Stimulated activated CD4-positive, alpha-beta T cell treated with anti-CD3 and anti-CD28 coated beads, Interleukin-1b, Interleukin-23, amount 100 ng/mL, for 1 hour (primary cell): ENCODE data around the gene DOK1.
"Not testable (repeated sequence)": the region's sequence is repeated elsewhere in the genome, so short reads cannot be mapped to it uniquely, and the experiment has no call there.

Experiments used
- DNase-seq, 2 donors: peaks; one replicate each; pipeline ENCODE4 v3.0.0-alpha.2; 2020; ENCODE audit warnings: low read depth in 2 of 2

The DOK1 gene

DNA sequence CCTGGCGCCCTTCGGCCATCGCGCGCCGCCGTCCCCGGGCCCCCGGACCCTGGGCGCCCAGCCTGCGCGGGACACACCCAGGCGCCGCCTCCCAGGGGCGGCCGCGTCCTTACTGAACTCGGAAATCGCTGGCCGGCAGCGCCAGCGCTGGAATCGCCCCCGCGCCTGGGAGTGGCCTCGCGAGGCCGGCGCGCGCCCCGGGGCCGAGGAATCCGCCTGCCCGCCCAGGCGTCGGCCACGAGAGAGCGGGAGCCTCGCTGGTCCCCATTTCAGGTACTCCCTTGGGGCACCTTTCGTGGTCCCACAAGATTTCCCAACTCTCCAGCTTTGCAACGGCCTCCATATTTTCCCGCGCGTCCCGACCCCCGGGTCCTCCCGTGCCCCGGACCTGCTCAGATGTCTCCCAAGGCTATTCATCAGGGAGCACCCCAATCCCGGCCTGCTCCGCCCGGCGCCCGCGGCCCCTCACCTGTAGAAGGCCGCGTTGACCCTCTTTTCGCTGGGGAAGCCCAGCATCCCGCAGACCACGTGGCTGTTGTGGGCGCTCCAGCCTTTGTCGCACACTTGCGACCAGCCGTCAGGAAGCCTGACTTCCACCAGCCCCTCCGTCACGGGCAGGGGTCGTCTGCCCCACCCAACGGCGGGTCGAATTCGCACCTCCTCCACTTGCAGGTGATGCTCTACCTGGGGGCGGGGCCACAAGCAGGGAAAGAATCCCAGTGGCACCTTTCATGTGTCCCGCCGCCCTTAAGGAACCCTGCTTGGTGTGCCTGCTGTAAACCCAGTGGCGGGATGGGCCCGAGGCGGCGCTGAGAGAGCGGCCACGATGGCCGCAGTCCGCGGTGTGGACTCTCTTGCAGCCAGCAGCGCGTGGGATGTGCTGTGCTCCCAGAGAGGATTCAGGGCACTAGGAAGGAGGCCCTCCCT is 5.4 kb upstream of the DOK1 start:
- no peak for DNase-seq

DNA sequence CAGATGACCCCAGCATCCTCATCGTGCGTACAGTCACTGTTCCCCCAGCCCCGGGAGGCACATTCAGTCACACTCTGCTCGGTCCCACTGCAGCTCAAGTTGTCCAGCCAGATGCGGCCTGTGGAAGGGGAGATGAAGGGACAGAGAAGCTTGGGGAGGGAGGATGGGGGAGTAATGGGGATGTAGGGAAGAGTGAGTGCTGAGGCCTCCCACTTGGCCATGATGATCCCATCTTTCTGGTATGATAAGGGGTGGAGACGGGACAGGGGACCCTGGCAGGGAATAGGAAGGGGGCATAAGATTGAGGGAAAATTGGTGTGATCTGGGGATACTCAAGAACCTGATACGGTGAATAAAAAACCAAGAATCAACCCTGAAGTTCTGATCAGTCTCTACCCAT is 4.3 kb upstream of the DOK1 start:
- DNase-seq, result no peak

DNA sequence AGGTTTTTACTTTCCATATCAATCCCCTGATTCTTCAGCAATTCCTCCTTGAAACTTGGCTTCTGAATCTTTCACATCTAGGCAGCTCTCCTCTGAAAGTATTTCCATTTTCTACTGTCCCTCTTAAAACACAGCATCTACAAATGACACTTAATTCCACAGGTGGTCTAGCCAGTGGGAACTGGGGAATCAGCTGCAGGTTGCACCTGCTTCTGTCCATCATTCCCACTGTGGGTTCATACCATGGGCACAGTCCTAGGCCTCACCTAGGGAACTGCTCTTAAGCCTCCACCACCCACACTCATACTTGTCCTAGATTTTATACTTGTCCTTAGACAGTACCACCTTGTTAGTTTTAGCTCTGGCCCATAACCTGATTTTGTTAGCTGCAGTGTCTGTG is 3.0 kb upstream of the DOK1 start:
- DNase-seq, result no peak

DNA sequence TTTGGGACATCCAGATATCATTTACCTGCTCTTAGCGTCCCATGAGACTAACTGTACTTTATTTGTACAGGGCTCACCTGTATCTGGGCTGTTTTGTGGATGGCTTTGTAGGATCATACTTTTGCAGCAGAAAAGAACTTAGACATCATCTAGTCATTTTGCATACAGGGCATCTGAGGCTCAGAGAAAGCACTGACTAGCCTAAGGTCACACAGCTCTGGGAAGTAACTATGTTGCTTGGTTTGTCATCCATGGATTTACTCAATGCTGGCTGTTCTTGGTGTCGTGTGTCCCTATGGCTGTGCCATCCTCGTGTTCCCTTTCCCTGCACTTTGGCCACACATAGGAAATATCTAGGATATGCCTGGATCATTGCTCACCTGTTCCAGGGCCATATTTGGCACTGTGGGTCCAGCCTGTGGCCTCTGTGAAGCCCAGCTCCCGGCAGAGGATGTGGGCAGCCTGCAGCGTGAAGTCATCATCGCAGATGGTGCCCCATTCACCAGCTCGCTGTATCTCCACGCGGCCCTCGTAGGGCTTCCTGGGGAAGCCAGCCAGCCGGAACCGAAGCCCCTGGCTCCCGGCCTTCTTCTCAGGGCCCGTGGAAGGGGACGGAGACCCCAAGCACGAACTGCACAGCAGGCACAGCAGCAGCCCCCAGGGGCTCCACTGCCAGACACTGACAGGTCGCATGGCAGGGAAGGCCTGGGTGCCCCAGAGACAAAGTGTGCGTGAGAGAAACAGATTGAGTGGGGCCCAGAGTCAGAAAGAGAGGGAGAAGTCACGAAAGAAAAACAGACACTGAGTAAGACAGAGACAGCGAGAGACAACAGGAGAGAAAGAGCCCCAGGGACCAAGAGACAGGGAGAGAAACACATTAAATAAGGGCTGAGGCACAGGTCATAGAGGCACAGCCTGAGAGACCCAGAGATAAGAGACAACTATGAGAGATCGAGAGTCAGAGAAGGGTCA is 2.3 kb upstream of the DOK1 start:
- DNase-seq, result no peak

DNA sequence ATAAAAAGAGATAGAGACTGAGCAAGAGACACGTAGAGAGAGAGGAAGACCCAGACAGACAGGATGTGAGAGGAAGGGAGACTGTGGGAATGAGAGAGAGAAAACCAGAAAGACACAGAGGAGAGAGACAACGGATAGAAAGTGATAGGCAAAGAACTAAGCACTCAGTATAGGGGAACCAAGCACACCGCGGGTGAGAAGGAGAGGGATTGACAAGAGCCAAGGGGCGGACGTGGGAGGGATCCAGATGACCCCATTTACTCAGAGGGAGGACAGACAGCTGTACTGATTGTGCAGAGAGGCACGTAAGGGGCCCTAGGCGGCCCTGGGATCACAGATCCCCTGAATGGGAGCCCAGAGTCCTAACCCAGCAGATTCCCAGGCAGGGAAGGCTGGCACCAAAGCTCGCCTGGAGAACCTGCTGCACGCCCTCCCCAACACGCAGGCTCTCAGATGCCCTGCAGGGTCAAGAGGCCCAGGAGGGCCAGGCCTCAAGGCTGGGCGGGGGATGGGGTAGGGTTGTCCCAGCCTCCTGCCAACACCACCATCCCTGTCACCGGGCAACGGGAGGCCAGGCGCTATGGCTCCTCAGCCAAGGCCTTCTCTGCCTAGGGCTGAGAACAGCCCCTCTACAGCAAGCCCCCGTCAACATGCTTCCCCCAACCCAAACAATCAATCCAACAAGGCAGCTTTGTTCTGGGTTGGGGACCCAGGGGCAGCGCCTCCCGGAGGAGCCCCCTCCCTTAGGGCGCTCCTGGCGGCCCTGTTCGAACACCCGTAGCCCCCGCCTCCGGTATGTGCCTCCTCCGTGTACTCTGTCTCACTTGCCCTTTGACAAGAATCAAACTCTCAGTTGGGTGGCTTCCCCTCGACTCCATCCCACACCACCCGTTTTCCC is 1.4 kb upstream of the DOK1 start:
- no peak for DNase-seq

DNA sequence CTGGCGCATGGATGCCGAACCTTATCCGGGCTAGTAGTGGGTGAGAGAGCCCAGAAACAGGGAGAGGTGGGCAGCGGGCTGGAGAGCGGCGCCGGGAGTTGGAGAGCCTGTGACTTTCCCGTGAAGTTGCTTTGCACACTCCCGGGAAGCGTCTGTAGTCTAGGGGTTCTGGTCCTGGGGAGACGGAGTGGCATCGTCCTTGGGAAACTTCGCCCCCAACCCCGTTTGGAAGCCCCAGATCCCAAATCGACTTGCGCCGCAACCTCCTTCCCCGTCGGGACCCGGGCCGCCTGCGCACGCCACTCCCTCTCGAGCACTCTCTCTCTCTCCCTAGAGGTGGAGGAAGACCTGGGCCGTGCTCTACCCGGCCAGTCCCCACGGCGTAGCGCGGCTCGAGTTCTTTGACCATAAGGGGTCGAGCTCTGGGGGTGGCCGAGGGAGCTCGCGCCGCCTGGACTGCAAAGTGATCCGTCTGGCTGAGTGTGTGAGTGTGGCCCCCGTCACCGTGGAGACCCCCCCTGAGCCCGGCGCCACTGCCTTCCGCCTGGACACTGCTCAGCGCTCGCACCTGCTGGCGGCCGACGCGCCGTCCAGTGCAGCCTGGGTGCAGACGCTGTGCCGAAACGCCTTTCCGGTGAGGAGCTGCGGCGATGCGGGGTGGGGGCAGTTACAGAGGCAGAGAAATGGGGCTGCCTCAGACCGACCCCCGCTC is 456 bp downstream of the DOK1 start:
- no peak for DNase-seq

DNA sequence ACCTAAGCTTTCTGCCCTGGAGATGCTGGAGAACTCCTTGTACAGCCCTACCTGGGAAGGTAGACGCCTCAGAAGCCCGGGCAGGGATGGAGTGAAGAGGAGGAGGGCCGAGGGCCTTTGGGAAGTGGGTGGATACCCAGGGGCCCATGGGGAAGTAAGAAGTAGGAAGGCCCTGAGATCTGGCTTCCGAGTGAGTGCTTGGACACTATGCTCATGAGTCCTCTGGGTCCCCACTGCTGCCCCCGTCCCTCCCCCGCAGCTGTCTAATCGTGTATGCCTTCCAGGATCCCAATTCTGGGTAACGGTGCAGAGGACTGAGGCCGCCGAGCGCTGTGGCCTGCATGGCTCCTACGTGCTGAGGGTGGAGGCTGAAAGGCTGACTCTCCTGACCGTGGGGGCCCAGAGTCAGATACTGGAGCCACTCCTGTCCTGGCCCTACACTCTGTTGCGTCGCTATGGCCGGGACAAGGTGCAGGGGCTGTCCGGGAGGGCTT is 1.1 kb downstream of the DOK1 start:
- no peak for DNase-seq

DNA sequence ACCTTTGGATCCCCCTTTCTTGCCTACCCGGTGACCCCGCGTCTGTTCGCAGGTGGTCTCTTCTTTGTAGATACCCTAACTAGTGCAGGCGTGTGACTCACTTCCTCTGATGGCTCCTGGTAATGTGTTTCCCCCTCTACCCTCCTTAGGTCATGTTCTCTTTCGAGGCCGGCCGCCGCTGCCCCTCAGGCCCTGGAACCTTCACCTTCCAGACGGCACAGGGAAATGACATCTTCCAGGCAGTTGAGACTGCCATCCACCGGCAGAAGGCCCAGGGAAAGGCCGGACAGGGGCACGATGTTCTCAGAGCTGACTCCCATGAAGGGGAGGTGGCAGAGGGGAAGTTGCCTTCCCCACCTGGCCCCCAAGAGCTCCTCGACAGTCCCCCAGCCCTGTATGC is 1.6 kb downstream of the DOK1 start:
- no peak for DNase-seq

DNA sequence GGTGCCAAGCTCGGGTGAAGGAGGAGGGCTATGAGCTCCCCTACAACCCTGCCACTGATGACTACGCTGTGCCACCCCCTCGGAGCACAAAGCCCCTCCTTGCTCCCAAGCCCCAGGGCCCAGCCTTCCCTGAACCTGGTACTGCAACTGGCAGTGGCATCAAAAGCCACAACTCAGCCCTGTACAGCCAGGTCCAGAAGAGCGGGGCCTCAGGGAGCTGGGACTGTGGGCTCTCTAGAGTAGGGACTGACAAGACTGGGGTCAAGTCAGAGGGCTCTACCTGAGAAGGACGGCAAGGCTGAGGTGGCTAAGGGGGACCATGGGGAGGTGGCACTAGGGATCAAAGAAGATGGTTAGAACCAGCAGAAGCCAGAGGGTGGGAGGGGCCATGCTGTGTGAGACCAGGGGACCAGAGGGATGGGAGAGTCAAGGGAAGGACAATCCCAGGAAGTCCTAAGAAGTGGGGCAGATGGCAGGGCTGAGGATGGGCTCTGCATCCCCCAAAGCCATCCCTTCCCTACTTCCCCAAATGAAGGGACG is 2.4 kb downstream of the DOK1 start:
- DNase-seq, result no peak

DNA sequence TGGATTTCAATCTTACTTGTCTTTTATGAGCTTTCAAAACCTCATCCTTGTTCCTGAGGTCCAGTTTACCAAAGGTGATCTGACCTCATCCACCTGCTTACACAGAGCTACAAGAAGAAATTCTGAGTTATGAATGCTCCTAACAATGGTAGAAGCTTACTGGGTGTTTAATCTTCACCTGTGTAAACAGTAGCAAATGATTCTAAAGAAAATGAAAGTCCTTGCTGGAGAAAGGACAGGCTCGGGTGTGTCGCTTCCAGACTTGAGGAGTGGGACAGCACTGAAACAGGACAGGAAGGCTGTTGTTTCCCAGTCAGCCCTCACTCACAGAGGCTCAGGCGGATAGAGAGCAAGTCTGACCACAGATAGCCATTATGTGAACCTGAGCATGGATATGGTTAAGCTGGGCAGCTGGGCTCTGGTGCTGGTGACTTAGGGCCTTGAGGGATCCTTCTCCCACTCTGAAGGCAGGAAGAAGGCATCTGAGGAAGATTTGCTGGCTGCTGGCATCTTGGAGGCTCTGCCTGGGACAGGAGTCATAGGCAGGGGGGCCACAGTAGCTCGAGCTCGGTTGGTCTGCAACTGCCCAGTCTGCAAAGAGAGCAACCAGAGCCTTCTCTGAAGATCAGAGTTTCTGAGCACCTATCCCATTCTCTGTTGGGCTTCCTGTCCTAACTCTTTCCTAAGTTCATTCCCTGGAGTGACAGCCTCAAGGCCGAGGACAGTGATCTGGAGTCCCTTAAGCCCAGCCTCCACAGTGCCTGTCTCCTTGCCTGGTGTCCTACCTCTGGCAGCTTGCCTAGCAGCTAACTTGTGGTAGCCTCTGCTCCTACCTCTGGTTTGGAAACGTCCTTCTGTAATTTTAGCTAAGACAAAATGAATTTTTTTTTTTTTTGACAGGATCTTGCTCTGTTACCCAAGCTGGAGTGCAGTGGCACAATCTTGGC is 4.0 kb downstream of the DOK1 start:
- DNase-seq, result no peak

DNA sequence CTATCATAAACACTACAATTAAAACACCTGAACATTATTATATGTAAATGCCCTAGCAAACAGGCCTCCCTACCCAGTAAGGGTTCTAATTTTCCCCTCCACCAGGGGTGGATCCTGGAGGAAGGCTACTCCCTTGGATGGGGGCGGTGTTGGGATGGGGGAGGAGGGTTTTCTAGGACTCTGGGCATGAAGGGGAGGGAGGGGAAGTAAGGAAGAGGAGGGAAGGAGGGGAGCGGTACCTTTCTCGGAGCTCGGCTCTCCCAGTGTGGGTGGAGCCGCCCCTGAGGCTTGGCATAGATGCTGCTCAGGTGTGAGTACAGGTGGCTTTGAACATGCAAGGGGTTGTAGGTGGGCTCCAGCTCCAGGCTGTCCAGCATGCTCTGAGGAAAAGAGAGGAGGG is 5.4 kb downstream of the DOK1 start:
- no peak for DNase-seq

DNA sequence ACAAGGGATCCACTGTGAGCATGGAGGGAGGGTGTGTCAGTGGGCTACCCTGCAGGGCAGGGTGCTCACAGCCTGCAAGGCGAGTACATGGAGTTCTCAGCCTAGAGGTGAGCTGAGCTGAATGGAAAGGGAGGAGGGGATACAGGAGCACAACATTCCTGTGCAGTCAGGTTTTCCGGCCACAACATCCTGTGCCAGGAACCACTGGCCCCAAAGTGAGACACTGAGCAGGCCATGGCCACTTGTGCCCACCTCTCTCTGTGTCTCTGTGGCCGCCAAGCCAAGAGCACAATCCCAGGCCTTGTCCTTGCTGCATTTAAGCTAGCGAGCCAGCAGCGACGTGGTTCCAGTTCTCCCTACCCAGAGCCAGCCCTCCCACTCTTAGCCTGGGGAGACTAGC is 6.1 kb downstream of the DOK1 start:
- no peak for DNase-seq

DNA sequence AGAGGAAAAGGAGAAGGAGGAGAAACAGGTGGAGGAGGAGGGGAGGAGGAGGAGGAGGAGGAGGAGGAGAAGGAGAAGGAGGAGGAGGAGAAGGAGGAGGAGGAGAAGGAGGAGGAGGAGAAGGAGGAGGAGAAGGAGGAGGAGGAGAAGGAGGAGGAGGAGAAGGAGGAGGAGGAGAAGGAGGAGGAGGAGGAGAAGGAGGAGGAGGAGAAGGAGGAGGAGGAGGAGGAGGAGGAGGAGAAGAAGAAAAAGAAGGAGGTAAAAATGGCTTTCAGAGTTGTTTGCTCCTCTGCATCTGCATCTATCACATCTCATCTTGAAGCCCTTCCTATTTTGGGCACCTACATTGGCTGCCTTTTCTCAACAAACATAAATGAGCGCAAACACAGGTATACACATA is 6.5 kb downstream of the DOK1 start:
- DNase-seq, result not testable (repeated sequence)

DNA sequence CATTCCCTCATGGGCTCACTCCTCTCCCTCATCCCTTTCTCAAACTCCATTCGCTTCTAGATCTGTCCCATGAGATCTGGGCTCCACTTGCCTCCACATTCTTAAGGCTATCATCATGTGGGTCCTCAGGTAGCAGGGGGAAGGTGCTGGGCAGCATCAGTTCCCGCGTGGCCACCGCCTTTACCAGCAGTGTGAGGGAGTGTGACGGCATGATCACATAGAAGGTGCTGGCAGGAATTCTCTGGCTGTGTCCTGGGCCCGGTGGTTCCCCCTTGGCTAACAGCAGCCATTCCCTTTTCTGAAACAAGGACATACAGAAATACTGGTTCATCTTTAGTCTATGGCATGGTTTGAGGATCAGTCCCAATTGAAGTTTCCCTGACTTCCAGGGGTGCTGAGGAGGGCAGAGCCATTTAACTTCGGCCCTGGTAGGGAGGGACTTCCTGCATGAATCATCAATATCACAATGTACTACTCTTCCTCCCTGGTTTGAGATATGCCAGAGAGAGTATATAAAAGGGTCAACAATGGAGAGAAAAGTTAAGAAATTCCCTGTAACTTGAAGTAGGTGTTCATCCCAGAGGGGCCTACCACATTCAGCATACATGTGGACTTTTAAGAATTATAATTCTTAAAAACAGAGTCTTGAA is 7.7 kb downstream of the DOK1 start:
- DNase-seq, result no peak

DNA sequence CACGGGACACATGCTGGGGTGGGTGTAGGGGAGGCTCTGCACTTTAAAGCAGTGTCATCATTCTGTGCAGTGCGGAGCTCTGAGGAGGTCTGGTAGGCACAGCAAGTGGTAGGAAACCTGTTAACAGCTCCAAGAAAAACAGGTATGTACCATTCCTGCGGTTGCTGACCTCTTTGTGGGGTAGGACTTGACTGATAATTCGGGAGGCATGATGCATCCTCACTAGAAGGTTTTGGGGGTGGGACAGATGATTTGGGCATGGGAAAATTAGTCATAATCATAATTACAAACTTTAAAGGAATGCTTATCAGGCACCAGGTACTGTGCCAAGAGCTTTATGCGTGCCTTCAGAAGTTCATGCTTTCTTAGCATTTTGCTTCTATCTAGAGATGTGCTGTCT is 9.7 kb downstream of the DOK1 start:
- no peak for DNase-seq

DNA sequence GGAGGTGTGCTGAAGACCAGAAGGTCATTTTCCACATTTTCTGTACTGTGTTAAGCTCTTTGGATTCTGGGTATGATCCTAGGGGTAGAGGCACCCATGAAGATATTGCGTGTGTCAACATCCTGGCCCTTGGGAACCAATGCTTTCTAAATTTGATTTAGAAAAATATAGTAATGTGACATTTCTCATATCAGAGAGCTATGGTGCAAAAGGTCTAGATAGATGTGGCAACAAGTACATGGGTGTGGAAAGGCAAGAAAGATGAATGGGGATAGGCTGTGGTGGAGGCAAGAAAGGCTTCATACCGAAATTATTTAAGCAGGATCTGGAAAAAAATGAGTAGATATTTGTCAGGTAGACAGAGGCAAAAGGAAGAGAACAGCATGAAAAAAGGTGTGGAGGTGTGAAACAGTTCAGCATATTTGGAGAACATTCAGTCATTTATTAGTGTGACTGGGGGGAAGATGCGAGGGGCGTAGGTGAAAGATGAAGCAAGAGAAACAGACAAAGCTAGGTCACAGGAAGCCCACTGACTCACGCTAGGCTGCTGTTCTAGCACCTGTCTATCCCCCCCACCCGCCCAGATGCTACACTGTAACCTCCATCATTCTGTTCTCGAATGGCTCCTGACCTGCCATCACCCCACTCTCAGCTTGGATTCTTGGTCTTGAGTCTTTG is 11.7 kb downstream of the DOK1 start:
- no peak for DNase-seq

DNA sequence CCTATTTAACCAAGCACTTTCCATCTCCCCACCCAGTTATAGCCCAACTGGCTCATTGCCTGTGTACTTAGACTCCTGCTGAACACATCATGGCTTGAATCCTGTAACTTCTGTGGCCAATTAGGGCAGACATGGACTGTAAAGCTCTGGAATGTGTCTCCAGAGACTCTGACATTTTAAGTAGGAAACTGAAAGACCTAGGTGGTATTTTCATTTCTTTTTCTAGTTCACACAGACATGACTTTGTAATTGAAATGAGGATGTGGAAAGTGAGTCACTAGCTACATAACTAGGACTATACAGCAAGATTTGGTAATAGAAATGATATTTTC is 12.2 kb downstream of the DOK1 start:
- DNase-seq, result no peak

DNA sequence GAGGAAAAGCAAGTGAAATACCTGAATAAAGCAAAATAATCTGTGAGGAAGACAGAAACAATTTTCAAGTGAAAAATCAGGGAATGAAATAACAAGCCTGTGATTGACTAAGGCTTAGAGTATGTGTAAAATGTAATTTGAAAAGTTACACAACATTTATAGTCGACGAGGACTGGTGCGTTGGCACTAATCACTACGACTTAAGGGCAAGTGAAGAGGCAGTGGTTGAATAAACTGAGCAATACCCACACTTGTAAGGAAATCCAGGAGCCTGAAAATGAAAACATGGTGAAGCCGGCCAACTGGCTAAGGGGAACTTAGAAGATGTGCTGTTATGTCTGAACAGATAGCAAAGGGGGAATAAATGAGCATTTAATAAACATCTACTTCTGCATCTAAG is 13.4 kb downstream of the DOK1 start:
- no peak for DNase-seq
